BJ (cell line): ENCODE measurements around the gene AGAP1. TPM values are rescaled to one million over a fixed set of nuclear protein-coding genes. Genes with fewer than 3 reads are reported as not detected.

ENCODE experiments used
- CTCF ChIA-PET: fragments of 350-600 bp; formaldehyde crosslinking; extraction: SDS; loops from one replicate; lab custom pipeline; 2021; ENCODE audit warnings: antibody characterized with exemption, inconsistent platforms; lab: Yijun Ruan, JAX
- POLR2A ChIA-PET: fragments of 300-600 bp; sonication (Branson Sonifier 250); formaldehyde crosslinking; extraction: SDS; loops from one replicate; lab custom pipeline; 2021; ENCODE audit warnings: antibody characterized with exemption; lab: Charles Lee
- DNase-seq: peaks from one replicate; pipeline ENCODE4 v3.0.0-alpha.2; 2011; ENCODE audit warnings: low read depth
- H3K27me3 ChIP-seq: 2 replicates; pipeline ENCODE4 v1.6.0; 2011; ENCODE audit warnings: low read length; ENCODE audit not compliant: control insufficient read depth, insufficient read depth
- H3K36me3 ChIP-seq: 2 replicates; pipeline ENCODE4 v1.5.1; 2011; ENCODE audit warnings: low read length; ENCODE audit not compliant: control insufficient read depth, insufficient read depth
- H3K4me3 ChIP-seq: 2 replicates; pipeline ENCODE4 v1.5.1; 2011; ENCODE audit warnings: low read depth, mild to moderate bottlenecking, control low read depth, low read length
- polyA plus RNA-seq: library from polyadenylated mRNA; depleted of rRNA; stranded (reverse); fragments of >200 nt; gene quantifications from 2 replicates; pipeline ENCODE4 v1.2.3, GENCODE V29; 2011
- TF ChIP-seq, protein P1 (sequence below): IDR thresholded peaks from 2 replicates; pipeline ENCODE4 v1.5.1; 2011; ENCODE audit warnings: low read depth, mild to moderate bottlenecking, control low read depth, inconsistent platforms, low read length, moderate library complexity; ENCODE audit not compliant: insufficient read depth

AGAP1 gene
- polyA plus RNA-seq, 1 experiment: 14.9 TPM

DNA sequence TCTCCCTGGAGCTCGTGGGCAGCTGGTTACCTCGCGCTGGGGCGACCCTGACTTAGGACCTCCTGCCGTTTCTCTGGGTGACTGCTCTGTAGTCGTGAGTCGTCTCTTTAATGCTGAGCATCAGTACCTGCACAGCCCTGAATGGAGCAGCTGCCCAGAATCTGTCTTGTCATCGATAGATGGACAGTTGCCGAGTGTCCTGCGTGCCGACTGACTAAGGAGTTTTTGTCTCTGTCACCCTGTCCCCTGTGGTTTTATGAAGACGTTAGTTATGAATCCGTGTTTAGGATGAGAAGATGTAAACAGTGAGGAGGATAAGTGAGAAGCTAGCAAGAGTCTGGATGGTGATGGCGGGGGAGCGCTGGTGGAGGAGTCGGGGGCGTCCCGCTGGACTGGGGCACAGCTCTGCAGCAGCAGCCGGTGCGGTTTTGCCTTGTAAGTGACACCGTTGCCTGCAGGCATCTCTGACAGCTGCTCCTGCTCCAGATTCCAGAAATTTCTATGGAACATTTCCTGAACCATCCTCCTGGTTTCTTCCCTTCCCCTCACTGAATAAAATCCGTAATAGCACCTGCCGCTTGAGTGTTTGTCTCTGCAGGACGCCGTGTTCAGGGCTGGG is 13.3 kb downstream of the AGAP1 start:
- ChIA-PET CTCF (interaction anchor here (0.6 to 0.9 kb wide), 2 partner anchors 13 to 45 kb away, joined by 3 to 4 read pairs; no protein-coding TSS in a partner anchor), POLR2A (no interaction called here)
- H3K4me3 ChIP-seq: no peak overlapping the region

DNA sequence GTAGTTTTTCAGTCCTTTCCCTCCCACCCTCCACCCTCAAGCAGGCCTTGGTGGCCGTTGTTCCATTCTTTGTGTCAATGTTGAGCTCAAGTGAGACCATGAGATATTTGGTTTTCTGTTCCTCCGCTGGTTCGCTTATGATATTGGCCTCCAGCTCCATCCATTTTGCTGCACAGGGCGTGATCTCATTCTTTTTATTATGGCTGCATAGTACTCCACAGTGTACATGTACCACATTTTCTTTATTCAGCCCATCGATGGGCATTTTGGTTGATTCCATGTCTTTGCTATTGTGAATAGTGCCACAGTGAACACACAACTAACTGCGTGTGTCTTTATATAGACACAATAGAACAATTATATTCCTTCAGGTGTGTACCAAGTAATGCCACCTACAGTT is 14.1 kb downstream of the AGAP1 start:
- Histone ChIP-seq H3K4me3 (no peak overlapping the region), H3K27me3 (no peaks in the 10 kb centered on the region), H3K36me3 (no peaks in the 10 kb centered on the region)
- no peak for DNase-seq
- TF ChIP-seq, protein P1, sequence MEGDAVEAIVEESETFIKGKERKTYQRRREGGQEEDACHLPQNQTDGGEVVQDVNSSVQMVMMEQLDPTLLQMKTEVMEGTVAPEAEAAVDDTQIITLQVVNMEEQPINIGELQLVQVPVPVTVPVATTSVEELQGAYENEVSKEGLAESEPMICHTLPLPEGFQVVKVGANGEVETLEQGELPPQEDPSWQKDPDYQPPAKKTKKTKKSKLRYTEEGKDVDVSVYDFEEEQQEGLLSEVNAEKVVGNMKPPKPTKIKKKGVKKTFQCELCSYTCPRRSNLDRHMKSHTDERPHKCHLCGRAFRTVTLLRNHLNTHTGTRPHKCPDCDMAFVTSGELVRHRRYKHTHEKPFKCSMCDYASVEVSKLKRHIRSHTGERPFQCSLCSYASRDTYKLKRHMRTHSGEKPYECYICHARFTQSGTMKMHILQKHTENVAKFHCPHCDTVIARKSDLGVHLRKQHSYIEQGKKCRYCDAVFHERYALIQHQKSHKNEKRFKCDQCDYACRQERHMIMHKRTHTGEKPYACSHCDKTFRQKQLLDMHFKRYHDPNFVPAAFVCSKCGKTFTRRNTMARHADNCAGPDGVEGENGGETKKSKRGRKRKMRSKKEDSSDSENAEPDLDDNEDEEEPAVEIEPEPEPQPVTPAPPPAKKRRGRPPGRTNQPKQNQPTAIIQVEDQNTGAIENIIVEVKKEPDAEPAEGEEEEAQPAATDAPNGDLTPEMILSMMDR: no peak
- POLR2A ChIA-PET: interaction anchor here (0.6 kb wide), 1 partner anchor 444 kb away, joined by 4 read pairs; no protein-coding TSS in a partner anchor
- CTCF ChIA-PET: no interaction called here

More for the DNA sequence above, 13.3 kb downstream of the AGAP1 start:
- H3K27me3 ChIP-seq: no peaks in the 10 kb centered on the region
- TF ChIP-seq, protein P1: no peak
- DNase-seq: no peak
- H3K36me3 ChIP-seq: no peaks in the 10 kb centered on the region

DNA sequence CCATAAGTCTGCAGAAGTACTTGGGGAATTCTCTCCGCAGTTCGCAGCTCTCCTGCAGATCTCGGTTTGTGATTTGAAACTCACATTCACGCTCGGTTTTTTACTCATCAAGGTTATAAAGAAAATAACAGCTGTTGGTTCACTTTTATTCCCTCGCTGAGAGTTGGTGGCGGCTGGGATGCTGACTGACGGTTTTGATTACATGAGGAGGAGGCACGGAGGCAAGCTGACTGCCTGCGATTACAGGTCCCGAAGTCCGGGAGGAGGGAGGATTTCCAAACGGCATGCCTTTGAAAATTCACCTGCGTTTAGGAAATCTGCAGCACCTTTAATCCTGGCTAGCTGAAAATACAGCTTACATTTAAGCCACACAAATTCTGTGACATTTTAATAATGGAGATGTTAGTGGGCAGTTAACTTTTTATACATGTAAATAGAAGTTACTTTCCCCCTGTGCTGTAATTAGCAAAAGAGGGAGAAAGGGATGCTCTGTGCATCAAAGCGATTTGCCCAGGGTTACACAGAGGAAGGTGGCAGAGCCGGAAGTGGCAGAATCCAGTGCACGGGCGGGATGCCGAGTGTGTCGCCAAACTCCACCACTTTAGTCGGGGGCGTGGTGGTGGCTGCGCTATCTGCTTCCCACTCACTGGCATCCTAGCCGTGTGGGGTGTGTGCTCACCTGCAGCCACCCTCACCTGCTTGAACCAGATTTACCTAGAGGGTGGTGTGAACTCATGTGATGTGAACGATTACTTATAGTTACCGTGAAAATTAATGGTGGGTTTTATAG is 14.7 kb downstream of the AGAP1 start:
- H3K36me3 ChIP-seq: no peaks in the 10 kb centered on the region
- CTCF ChIA-PET: no interaction called here
- no peak overlapping the region for H3K4me3 ChIP-seq
- DNase-seq: no peak
- H3K27me3 ChIP-seq: no peaks in the 10 kb centered on the region
- TF ChIP-seq, protein P1: no peak
- POLR2A ChIA-PET: interaction anchor here (0.6 kb wide), 1 partner anchor 443 kb away, joined by 4 read pairs; no protein-coding TSS in a partner anchor

DNA sequence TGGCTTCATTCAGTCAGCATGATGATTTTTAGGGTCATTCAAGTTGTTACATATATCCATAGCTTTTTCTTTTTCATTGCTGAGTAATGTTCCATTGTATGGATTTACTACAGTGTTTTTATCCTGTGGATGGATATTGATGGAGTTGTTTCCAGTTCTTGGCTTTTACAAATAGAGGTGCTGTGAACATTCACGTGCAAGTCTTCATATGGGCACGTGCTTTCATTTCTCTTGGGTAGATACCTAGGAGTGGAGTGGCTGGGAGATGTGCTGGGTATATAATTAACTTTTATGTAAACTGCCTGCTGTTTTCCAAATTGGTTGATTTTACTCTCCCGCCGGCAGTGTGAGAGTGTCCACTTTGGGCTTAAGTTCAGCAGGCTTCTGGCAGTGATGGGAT is 16.5 kb downstream of the AGAP1 start:
- TF ChIP-seq, protein P1: no peak
- Histone ChIP-seq H3K4me3 (no peak overlapping the region), H3K27me3 (no peaks in the 10 kb centered on the region), H3K36me3 (no peaks in the 10 kb centered on the region)
- ChIA-PET POLR2A (no interaction called here), CTCF (interaction anchor here (0.6 kb wide), 1 partner anchor 164 kb away, joined by 4 read pairs; no protein-coding TSS in a partner anchor)
- DNase-seq: no peak

DNA sequence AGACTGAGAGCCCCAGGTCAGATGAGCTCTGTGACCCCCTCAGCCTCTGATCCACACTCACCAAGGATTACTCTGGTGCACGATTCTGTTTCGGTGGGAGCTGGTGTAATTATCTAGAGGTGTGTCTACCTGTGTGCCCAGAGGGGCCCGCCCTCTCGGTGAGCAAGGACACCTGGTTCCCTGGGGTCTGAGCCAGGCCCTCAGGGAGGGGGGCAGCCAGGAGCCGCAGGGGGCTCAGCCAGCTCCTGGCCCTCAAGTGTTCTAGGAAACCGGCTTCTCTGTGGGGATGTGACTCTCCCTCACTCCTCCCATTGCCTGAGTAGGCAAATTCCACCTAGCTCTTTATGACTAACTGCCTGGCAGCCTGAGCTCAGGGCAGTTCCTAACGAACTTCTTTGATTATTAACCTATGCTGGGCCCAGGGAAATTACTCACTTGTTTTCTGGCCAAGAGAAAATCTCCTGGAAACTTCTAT is 17.4 kb downstream of the AGAP1 start:
- no peak for DNase-seq
- POLR2A ChIA-PET: interaction anchor here (0.7 kb wide), 1 partner anchor 742 kb away, joined by 7 read pairs; no protein-coding TSS in a partner anchor
- Histone ChIP-seq H3K4me3 (no peak overlapping the region), H3K27me3 (no peaks in the 10 kb centered on the region), H3K36me3 (no peaks in the 10 kb centered on the region)
- CTCF ChIA-PET: interaction anchor here (1.4 kb wide), 1 partner anchor 234 kb away, joined by 3 read pairs; no protein-coding TSS in a partner anchor
- TF ChIP-seq, protein P1: no peak
